Thyroid gland (tissue), 4 donors: ENCODE data around the gene FGF3. TPM values are rescaled to one million over a fixed set of nuclear protein-coding genes. Genes with fewer than 3 reads are reported as not detected.

Experiments
- DNase-seq, 2 donors: peaks; one replicate each; pipeline ENCODE4 v3.0.0-alpha.2; 2019
- H3K27ac ChIP-seq, 3 donors: fragments of 200-600 bp; sonication (generic); 1 replicate in 2 of 3; 2 replicates in 1 of 3; pipeline ENCODE4 v1.5.1; 2016 to 2019; ENCODE audit warnings: mild to moderate bottlenecking in 1 of 3, moderate library complexity in 1 of 3
- H3K27me3 ChIP-seq: fragments of 200-600 bp; sonication (generic); one replicate; pipeline ENCODE4 v1.5.1; 2019
- H3K36me3 ChIP-seq, 2 donors: fragments of 200-600 bp; sonication (generic); one replicate each; pipeline ENCODE4 v1.5.1; 2016 to 2019
- H3K4me1 ChIP-seq, 2 donors: fragments of 200-600 bp; sonication (generic); one replicate each; pipeline ENCODE4 v1.5.1; 2017 to 2019
- H3K4me3 ChIP-seq, 3 donors: fragments of 200-600 bp; sonication (generic); replicated peaks in 1 of 3; 1 replicate in 2 of 3; 2 replicates in 1 of 3; pipeline ENCODE4 v1.5.1; 2016; ENCODE audit warnings: mild to moderate bottlenecking in 1 of 3
- H3K9me3 ChIP-seq: fragments of 200-600 bp; sonication (generic); one replicate; pipeline ENCODE4 v1.5.1; 2017
- POLR2A ChIP-seq, 2 donors: fragments of 450-650 bp; IDR thresholded peaks; one replicate each; pipeline ENCODE4 v1.6.1; 2017; ENCODE audit warnings: antibody characterized with exemption in 2 of 2, mild to moderate bottlenecking in 2 of 2, moderate library complexity in 1 of 2
- WGBS, 2 donors: methylation state at CpG; one replicate each; pipeline ENCODE4 v1.1.5; 2017; 5-methylcytosine and 5-hydroxymethylcytosine counted together
- intact Hi-C: fragments of 100-400 bp; cut with DNase I; formaldehyde crosslinking; loops from one replicate; pipeline ENCODE4 v1.15.1; 2023
- total RNA-seq, 4 donors: library from RNA; depleted of rRNA; stranded (reverse); fragments of >200 nt; gene quantifications; one replicate each; pipeline ENCODE4 v1.2.3, GENCODE V29; 2016
- TF ChIP-seq, protein P1 (sequence below), 6 experiments: fragments of 200-600 bp in 3 of 6; fragments of 450-650 bp in 3 of 6; sonication (generic) in 3 of 6; IDR thresholded peaks; one replicate each; pipeline ENCODE4 v1.5.1; 2016 to 2019; ENCODE audit warnings: antibody characterized with exemption in 6 of 6, mild to moderate bottlenecking in 2 of 6, inconsistent platforms in 1 of 6, moderate library complexity in 1 of 6

FGF3 gene
- total RNA-seq, 4 donors from 2014 or later, result not detected

DNA sequence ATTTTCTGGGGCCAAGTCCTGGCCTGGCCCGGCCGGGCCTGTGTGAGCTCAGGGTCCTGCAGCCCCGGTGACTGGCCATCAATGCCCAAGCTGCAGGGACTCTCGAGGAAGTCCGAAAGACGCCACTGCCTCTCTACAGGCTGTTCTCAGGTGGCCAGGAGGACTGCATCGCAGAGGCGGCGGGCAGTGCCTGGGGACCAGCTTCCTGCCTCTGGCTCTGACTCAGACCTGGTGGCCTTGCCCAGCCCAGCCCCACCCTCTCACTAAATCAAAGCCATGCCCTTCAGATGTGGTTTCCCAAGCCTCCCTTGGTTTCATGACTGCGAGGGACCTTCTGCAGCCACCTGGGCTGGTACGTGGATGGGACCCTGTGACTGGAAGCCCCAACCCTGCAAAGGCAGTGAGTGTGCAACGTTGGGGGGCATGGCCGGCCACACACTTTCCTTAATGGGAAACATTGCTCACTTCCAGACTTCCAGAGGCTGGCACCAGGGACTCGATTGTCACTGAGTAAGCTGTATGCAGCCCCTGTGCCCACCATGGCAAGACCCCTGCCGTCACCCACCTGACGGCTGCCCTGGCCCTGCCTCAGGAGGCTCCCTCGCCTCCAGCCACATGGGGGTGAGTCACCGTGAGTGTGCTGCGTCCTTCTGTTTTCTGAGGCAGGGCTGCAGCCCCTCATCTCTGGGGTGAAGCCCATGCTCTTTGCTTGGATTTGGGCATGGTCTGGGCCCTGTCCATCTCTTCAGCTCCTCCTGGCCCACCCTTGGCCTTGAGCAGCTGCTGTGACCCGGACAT is 6.0 kb upstream of the FGF3 start:
- H3K27ac ChIP-seq, result no peak overlapping the region
- intact Hi-C loops, result no loop called here
- H3K36me3 ChIP-seq, result no peaks in the 10 kb centered on the region
- H3K9me3 ChIP-seq, result no peaks in the 10 kb centered on the region
- no peak overlapping the region for H3K4me3 ChIP-seq
- 79 to 86% methylated on average over 8 to 17 of the region's 20 CpGs for WGBS, 2 donors
- TF ChIP-seq, protein P1, sequence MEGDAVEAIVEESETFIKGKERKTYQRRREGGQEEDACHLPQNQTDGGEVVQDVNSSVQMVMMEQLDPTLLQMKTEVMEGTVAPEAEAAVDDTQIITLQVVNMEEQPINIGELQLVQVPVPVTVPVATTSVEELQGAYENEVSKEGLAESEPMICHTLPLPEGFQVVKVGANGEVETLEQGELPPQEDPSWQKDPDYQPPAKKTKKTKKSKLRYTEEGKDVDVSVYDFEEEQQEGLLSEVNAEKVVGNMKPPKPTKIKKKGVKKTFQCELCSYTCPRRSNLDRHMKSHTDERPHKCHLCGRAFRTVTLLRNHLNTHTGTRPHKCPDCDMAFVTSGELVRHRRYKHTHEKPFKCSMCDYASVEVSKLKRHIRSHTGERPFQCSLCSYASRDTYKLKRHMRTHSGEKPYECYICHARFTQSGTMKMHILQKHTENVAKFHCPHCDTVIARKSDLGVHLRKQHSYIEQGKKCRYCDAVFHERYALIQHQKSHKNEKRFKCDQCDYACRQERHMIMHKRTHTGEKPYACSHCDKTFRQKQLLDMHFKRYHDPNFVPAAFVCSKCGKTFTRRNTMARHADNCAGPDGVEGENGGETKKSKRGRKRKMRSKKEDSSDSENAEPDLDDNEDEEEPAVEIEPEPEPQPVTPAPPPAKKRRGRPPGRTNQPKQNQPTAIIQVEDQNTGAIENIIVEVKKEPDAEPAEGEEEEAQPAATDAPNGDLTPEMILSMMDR (IDR thresholded peaks at IDR 0.05), result no peak
- no peak for TF ChIP-seq POLR2A (IDR thresholded peaks at IDR 0.05)
- DNase-seq, result no peak
- no peaks in the 10 kb centered on the region for H3K4me1 ChIP-seq
- no peaks in the 10 kb centered on the region for H3K27me3 ChIP-seq

DNA sequence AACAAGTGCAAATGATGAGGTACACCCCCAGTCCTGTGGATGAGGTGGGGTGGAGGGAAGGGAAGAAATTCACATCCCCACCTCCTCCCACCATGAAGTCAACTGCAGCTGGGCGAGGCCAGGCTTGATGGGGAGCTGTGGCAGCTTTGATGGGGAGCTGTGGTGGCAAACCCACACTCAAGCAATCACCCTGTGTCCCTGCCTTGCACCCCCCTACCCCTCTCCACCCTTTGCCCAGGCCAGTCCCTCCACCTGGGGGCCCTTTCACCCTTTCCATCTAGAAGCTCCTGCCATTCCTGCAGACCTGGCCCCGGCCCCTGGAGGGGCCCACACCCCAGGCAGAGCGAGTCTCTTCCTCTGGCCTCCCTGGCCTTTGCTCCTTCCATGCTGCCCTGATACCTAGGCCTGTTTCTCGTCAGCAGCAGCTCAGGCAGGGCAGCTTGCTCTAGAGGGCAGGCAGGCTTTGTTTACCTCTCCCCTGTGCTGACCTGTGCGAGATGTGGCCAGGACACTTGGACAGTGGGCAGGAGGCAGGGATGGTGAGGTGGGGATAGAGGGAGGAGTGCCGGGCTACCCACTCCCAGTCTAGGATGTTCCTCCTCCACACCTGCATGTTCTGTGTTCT is 4.5 kb upstream of the FGF3 start:
- Histone ChIP-seq H3K27me3 (no peaks in the 10 kb centered on the region), H3K4me1 (no peaks in the 10 kb centered on the region), H3K36me3 (no peaks in the 10 kb centered on the region), H3K9me3 (no peaks in the 10 kb centered on the region), H3K4me3 (no peak overlapping the region), H3K27ac (no peak overlapping the region)
- WGBS, 2 donors, result 77 to 85% methylated on average over 6 of the region's 6 CpGs
- no peak for DNase-seq
- intact Hi-C loops, result no loop called here
- TF ChIP-seq, protein P1 (IDR thresholded peaks at IDR 0.05), result no peak
- no peak for TF ChIP-seq POLR2A (IDR thresholded peaks at IDR 0.05)

DNA sequence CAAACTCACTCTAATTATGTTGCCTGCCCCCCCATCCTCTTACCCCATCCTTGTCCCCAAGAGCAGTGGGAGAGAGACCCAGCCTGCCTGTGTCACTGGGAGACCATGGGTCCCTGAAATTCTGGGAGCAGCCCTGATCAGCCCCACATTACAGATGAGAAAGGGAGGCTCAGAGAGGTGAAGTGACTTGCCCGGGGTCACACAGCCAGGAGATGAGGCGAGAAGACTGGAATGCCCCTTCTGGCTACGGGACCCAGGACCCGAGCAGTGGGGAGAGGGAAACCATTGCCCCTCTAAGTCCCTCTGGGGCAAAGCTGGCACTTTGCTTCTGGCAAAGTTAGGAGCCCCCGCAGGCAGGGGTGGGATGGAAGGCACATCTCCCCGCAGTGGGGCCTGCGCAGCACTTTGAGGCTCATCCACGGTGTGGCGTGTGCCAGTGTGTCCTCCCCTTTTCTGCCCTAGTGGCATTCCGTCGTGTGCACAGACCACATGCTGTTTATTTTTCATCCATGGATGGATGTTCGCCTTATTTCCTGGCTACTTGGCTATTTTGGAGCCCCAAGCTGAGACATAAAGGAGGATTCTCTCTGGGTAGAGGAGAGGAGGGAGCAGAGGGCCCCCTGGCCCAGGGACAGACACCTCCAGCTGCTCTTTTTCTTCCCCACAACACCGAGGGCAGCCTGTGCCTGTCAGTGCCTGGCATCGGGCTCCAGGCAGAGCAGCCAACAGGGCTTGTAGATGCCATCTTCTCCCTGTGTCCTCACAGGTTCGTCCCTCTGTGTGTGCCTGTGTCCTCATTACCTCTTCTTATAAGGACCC is 3.7 kb upstream of the FGF3 start:
- Histone ChIP-seq H3K27ac (no peak overlapping the region), H3K4me1 (no peaks in the 10 kb centered on the region), H3K36me3 (no peaks in the 10 kb centered on the region), H3K4me3 (no peak overlapping the region), H3K27me3 (peaks cover under 1% of the 10 kb centered on the region), H3K9me3 (no peaks in the 10 kb centered on the region)
- intact Hi-C loops, result no loop called here
- no peak for DNase-seq
- no peak for TF ChIP-seq POLR2A (IDR thresholded peaks at IDR 0.05)
- TF ChIP-seq, protein P1 (IDR thresholded peaks at IDR 0.05), result no peak
- WGBS, 2 donors, result 60 to 76% methylated on average over 8 to 12 of the region's 15 CpGs

DNA sequence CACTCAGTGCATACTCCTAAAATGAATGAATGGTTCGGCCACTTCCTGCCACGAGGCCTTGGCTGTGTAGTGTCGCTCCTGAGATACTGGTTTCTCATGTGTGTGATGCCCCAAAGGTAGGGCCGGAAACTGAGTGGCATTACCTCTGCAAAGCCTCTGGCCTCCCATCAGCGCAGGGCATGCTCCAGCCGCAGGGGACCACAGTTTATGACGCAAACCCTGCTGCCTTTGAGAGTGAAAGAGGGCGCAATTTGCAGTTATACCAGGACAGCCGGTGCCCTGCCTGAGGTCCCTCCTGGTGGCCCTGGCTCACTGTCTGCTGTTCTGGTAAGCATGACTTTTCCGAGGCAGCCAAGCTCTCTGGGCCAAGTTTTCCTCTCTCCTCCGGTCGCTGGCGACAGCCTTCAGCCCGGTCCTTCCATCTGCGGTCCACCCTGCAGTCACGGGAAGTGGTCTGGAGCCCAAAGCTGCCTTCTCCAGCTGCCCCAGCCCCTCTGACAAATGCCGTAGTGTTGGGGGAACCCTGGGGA is 2.4 kb upstream of the FGF3 start:
- H3K4me3 ChIP-seq, result no peak overlapping the region
- no peaks in the 10 kb centered on the region for H3K36me3 ChIP-seq
- no peak for DNase-seq
- no peak overlapping the region for H3K27ac ChIP-seq
- no peak for TF ChIP-seq POLR2A (IDR thresholded peaks at IDR 0.05)
- TF ChIP-seq, protein P1 (IDR thresholded peaks at IDR 0.05), result no peak
- H3K4me1 ChIP-seq, result no peaks in the 10 kb centered on the region
- WGBS, 2 donors, result 77 to 82% methylated on average over 16 to 17 of the region's 17 CpGs
- no peaks in the 10 kb centered on the region for H3K9me3 ChIP-seq
- peaks cover 5% of the 10 kb centered on the region for H3K27me3 ChIP-seq
- intact Hi-C loops, result no loop called here
